GM18517 (cell line): Measurements from ENCODE around the gene ZNF511.

Source experiments
- ATAC-seq: cut with Tn5 transposase; IDR thresholded peaks from one replicate; pipeline ENCODE4 v1.9.1; 2021; ENCODE audit warnings: mild to moderate bottlenecking, moderate library complexity; ENCODE audit not compliant: unreplicated experiment

The ZNF511 gene

GRCh38 chr10:133334503-133335245 is 26.0 kb downstream of the ZNF511 start:
- ATAC-seq: no peak

GRCh38 chr10:133335246-133336117 is 26.8 kb downstream of the ZNF511 start:
- ATAC-seq: no peak

GRCh38 chr10:133336118-133336576 is 27.4 kb downstream of the ZNF511 start:
- no peak for ATAC-seq

- no peak for ATAC-seq
These were observed 28.1 kb downstream of the ZNF511 start, which contains the start of gene CALY for GRCh38 chr10:133336577-133337369. Gene CALY (minus strand): TSS chr10:133336896. CDS start chr10:133328989, 7,907 bp downstream.

- no peak for ATAC-seq
These were observed 28.6 kb downstream of the ZNF511 start for GRCh38 chr10:133337370-133337725.

- no peak for ATAC-seq
These were observed 29.7 kb downstream of the ZNF511 start for GRCh38 chr10:133338080-133339071.

- ATAC-seq: no peak
These were observed 31.1 kb downstream of the ZNF511 start for GRCh38 chr10:133339708-133340380.

- ATAC-seq: no peak
These were observed 33.3 kb downstream of the ZNF511 start for GRCh38 chr10:133341983-133342382.

- no peak for ATAC-seq
These were observed 34.2 kb downstream of the ZNF511 start for GRCh38 chr10:133342942-133343341.

GRCh38 chr10:133343558-133343957 is 34.8 kb downstream of the ZNF511 start:
- no peak for ATAC-seq

- no peak for ATAC-seq
These were observed 35.5 kb downstream of the ZNF511 start for GRCh38 chr10:133344236-133344635.

- no peak for ATAC-seq
These were observed 37.7 kb downstream of the ZNF511 start for GRCh38 chr10:133346413-133346812.

- no peak for ATAC-seq
These were observed 39.2 kb downstream of the ZNF511 start for GRCh38 chr10:133347710-133348517.

- ATAC-seq: no peak
These were observed 40.5 kb downstream of the ZNF511 start for GRCh38 chr10:133349160-133349568.

- no peak for ATAC-seq
These were observed 40.9 kb downstream of the ZNF511 start for GRCh38 chr10:133349577-133350011.

- ATAC-seq: no peak
These were observed 41.7 kb downstream of the ZNF511 start for GRCh38 chr10:133350283-133350949.

GRCh38 chr10:133350950-133351329 is 42.2 kb downstream of the ZNF511 start:
- no peak for ATAC-seq
